HG03196 (cell line): ENCODE results near the gene PRELID2.
"Not testable (repeated sequence)": the region's sequence is repeated elsewhere in the genome, so short reads cannot be mapped to it uniquely, and the experiment has no call there.

Source experiments
- ATAC-seq: cut with Tn5 transposase; IDR thresholded peaks from one replicate; pipeline ENCODE4 v1.9.1; 2021; ENCODE audit not compliant: unreplicated experiment

Gene PRELID2

DNA sequence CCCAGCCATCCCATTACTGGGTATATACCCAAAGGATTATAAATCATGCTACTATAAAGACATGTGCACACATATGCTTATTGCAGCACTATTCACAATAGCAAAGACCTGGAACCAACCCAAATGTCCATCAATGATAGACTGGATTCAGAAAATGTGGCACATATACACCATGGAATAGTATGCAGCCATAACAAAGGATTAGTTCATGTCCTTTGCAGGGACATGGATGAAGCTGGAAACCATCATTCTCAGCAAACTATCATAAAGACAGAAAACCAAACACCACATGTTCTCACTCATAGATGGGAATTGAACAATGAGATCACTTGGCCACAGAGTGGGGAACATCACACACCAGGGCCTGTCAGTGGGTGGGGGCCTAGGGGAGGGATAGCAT is 36.6 kb downstream of the PRELID2 start:
- not testable (repeated sequence) for ATAC-seq

GRCh38 chr5:145797336-145797735 is 37.8 kb downstream of the PRELID2 start:
- no peak for ATAC-seq

DNA sequence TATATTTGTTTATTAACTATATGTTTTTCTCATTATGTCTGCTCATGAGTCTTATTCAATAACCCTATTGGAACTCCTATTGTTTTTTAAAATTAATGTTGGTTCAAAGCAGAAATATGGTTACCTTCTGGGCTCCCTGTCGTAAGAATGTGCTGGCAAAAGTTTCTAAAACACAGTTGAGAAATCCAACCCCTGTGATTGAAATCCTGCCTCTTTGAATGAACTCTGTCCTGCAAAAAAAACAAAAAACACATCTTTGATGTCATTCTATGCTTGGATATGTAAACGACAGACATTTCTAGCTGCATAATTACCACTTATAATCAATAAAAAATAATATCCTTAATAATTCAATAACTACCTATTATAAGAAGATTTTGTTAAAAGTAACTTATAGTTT is 38.8 kb downstream of the PRELID2 start:
- ATAC-seq: no peak

DNA sequence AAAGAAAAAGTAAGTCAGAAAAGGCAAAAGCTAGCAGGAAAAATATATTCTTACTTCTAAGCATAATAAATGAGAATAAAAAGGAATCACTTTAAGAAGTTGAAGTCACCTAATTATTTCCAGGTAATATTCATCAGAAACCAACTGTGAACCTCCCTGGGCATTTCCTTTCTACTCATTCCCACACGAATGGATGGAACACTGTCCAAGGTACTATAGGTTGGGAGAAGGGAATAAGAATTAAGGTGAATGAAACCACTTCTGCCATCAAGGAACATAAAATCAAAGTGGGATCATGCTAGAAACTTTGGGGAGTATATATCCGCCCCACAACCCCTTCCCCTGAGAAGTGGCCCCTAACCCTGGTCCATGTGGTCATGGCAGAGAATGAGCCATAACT is 41.6 kb downstream of the PRELID2 start:
- ATAC-seq: no peak

DNA sequence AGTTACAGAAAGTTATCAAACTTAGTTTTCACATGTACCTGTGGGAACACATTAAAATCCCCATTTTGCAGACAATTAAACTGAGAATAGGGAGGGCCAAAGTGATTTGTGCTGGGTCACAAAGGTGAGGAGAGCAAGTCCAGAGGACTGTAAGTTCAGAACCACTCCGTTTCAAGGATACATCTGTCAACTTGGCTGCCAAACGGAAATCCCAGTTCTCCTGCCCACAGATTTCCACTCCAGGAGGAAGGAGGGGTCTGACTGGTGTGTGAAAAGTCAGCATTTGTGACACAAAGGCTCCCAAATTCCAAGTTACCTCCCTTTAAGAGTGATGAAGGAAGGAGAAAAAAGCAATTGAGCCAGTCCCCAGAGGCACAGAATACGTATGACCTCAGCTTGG is 42.3 kb downstream of the PRELID2 start:
- no peak for ATAC-seq

- ATAC-seq: no peak
Observed at GRCh38 chr5:145791866-145792265, 43.3 kb downstream of the PRELID2 start.

DNA sequence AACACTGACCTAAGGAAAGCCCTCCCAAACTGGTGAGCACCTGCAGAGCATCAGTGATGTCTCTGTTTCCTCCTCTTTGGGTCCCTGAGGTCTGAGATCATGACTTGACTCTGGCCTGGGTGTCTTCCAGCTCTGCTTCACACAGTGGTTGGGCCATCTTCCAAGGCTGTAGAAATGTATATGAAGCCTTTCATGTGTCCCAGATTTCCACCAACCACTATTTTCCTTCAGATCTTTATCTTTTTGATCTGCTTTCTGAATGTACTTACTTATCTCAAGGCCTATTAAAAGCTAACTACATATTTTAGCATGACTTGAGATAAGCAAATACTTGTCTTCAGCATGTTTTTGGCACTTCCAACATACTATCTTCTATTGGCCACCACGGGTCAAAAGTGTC is 47.1 kb downstream of the PRELID2 start:
- no peak for ATAC-seq

GRCh38 chr5:145787507-145787906 is 47.6 kb downstream of the PRELID2 start:
- no peak for ATAC-seq

DNA sequence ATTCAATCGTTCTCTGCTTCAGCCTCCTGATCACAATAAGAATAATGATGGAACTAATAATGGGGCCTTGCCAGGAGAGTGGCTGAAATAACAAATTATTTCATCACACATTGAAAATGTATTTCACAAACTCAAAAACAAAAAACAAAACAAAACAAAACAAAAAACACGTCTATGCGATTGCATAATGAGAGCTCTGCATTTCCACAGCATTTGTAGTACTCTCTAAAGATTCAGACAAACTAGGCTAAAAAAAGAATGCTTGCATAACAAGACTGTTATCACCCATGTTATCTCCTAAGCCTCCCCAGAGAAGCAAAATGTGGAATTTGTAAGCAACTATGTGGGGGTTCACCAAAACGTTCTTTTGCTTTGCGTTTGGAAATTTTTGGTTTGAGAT is 48.1 kb downstream of the PRELID2 start:
- no peak for ATAC-seq

DNA sequence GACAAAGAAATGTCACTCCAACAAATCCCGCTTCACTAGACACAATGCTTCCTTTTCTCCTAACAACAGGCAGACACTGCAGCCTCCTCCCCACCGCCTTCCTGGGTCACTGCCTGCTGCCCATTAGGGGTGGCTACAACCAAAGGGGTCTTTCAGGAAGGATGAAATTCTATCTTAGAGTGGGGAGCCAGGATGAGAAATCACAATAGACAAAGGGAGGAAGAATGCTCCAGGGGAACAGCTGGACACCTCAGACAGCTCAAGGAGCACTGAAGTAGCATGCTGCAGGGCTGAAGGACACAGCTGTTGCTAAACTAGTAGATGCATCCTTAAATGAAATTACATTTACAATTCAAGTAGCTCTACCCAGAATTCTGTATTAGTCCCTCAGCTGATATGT is 54.2 kb downstream of the PRELID2 start:
- ATAC-seq: no peak

- ATAC-seq: no peak
Observed at GRCh38 chr5:145778144-145778900, 56.8 kb downstream of the PRELID2 start.

- ATAC-seq: no peak
Observed at GRCh38 chr5:145777445-145778063, 57.6 kb downstream of the PRELID2 start.

- no peak for ATAC-seq
Observed at GRCh38 chr5:145776886-145777285, 58.3 kb downstream of the PRELID2 start.

GRCh38 chr5:145775893-145776444 is 59.2 kb downstream of the PRELID2 start:
- ATAC-seq: no peak

GRCh38 chr5:145775411-145775810 is 59.7 kb downstream of the PRELID2 start:
- ATAC-seq: no peak

GRCh38 chr5:145774442-145774841 is 60.7 kb downstream of the PRELID2 start:
- ATAC-seq: no peak

DNA sequence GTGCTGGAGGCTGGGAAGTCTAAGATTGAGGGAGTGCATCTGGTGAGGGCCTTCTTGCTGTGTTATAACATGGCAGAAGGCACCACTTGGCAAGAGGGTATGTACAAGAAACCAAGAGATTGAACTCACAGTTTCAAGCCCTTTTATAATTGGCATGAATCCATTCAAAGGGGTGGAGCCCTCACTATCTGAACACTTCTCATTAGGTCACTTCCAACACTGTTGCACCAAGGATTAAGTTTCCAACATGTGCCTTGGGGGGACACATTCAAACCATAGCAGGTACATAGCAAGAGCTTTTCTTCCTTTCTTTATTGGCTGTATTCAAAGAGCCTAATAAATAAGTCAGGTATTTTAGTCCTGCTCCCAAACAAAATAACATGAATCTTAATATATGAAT is 62.7 kb downstream of the PRELID2 start:
- ATAC-seq: no peak

DNA sequence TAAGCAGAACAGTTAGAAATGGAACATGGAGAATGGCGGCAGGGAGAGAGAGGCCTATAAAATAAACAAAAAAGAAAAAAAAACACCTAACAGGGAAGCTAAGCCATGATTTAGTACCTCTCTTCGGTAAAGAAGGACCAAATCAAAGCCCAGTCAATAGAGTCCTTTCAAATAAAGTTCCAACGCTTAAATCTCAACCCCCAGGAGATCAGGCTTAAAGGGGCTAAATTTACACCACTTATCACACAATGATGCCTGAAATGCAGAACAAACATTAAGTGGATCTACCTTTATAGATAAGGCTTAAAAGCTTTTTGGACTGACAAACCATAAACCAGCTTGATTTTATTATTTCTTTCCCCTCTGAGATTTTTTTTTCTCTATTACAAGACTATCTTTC is 66.3 kb downstream of the PRELID2 start:
- no peak for ATAC-seq

- ATAC-seq: no peak
Observed at GRCh38 chr5:145764325-145764724, 70.8 kb downstream of the PRELID2 start.

- ATAC-seq: no peak
Observed at GRCh38 chr5:145762833-145763232, 72.3 kb downstream of the PRELID2 start.

GRCh38 chr5:145761254-145761653 is 73.9 kb downstream of the PRELID2 start:
- no peak for ATAC-seq

DNA sequence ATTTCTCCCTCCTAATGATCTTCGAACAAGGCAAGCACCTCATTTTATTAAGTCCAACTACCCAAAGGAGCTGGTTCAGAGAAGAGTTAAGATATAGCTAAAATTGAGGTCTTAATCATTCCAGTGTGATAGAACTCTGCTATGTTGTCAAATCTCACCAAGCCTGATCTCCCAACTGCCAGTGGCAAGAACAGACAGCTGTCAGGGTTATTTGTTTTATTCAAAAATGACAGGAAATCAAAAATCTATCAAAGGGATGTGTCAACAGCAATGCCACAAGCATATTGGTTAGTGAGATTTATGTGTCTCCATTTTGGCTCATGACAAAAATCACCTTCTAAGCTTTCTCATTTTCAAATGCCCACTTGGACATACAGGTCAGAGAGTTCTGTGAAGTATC is 74.5 kb downstream of the PRELID2 start:
- ATAC-seq: no peak
